Measurements from ENCODE around the gene RGMB.
A peak's percentile ranks its signal among the peaks of the same experiment; 100 is the strongest.

Gene RGMB

DNA sequence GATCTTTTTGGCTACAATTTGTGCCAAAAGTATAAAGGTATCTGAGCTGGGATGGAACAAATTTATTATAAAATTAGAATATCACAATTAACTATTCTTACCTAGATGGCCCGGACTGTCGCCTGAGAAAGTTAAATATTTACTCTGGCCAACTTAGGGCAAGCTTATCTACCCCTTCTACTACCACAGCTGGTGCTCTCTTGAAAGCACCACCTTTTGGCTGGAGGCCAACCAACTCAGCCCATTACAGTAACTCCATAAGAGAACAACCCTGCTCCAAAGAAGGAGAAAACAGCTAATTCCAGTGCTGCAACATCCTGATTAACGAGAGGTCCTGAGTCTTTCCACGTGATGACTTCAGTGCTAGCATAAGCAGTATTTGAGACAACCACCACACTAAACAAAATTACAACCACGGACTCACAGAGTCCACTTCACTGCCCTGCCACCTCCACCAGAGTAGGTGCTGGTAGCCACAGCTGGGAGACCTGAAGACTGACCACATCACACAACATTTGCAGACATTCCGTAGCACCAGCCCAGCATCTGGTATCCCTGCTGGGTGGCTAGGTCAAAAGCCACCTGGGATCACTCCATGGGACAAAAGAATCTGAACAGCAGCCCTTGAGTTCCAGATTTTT is 43.2 kb downstream of the RGMB start:
- DNase-seq (ENCODE audit: low spot score) (no peak), FAIRE-seq (no peak)

DNA sequence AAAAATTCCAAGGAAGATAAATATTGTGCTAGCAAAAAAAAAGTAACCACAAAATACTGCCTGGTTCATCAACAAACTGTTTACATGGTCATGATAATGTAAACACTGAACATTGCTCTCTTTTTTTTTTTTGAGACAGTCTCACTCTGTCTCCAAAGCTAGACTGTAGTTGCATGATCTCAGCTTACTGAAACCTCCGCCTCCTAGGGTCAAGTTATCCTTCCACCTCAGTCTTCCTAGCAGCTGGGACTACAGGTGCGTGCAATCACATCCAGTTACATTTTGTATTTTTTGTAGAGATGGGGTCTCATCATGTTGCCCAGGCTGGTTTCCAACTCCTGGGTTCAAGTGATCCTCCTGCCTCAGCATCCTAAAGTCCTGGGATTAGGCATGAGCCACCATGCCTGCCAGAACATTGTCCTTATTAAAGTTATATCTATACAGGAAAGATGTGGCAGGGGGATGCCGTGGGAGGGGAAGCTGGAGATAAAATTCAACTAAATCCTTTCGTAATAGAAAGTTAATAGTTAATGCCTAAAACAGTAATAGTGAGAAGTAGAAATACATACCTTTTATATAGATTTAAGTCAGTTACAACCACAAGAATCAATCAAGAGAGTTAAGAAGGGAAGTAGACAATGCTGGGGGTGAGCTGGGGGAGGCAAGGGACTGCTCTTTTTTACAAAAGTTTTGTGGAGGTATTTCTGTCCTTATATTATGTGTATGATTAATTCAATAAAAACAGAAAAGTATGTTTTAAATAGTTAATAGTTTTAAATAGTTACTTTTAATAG is 52.3 kb downstream of the RGMB start:
- DNase-seq (ENCODE audit: low spot score), result no peak
- FAIRE-seq, result no peak

DNA sequence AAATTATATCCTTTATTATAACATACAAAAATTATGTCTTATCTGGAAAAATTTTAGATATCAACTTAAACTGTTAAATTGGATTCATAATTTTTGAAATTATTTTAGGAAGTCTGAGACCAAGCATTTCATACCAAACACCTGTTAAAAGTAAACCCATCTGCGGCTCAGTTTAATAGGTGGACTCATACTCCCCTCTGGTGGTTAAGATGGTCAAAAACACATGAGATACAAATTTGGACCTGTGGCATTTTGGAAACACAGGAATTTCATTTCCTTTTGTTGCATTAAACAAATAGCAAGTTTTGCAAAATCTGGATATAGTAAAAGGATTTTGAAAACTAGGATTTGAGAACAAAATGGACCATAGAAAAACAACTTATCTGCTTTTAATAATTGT is 53.7 kb downstream of the RGMB start:
- peak; percentile 7 for DNase-seq (ENCODE audit: low spot score)
- peak; percentile 55 for FAIRE-seq

DNA sequence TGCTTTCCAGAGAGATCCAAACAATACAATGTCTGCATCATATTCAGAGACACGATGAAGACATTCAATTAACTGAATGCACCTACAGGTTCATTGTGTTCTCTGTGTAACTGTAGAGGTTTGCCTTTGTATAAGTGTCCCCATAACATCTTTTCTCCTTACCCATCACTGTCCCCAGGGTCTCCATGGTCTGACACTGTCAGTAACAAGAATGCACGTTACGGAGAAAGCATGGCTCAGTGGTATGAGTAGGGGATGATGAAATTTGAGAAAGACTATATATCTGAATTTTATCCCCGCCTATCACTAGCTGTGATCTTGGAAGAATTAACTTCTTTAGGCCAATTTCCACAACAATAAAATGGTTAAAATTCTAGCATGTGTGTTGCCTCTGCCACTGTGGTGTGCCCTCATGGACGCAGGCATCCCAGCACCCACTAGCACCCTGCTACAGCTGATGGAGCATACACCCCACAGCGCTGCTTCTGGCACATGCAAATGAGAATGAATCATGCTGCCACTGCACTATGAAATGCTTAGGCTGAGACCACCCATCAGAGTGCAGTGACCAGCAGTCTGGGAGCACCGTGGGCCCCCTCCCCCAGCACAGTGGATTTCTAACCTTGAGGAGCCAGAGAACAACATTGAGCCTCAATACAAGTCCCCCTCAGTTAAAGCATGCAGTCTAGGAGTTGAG is 54.3 kb downstream of the RGMB start:
- DNase-seq (ENCODE audit: low spot score) (no peak), FAIRE-seq (no peak)

DNA sequence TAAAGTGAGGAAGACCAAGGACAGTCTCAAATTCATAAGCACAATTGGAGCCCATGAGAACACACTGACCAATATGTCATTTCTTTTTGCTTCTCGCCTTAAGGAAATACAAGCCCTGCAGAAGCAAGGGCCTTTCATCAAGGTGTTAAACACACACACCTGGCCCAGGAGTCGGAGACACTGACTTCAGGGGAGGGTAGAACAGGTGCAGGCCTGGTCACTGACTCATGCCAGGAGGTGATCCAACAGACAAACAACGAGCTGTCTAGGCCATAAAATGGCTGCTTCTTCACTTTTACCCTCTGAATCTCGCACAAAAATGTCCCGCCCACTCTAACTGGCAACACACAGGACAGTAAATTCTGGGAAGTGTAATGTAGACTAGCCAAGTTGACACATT is 62.7 kb downstream of the RGMB start:
- FAIRE-seq (no peak), DNase-seq (ENCODE audit: low spot score) (no peak)

DNA sequence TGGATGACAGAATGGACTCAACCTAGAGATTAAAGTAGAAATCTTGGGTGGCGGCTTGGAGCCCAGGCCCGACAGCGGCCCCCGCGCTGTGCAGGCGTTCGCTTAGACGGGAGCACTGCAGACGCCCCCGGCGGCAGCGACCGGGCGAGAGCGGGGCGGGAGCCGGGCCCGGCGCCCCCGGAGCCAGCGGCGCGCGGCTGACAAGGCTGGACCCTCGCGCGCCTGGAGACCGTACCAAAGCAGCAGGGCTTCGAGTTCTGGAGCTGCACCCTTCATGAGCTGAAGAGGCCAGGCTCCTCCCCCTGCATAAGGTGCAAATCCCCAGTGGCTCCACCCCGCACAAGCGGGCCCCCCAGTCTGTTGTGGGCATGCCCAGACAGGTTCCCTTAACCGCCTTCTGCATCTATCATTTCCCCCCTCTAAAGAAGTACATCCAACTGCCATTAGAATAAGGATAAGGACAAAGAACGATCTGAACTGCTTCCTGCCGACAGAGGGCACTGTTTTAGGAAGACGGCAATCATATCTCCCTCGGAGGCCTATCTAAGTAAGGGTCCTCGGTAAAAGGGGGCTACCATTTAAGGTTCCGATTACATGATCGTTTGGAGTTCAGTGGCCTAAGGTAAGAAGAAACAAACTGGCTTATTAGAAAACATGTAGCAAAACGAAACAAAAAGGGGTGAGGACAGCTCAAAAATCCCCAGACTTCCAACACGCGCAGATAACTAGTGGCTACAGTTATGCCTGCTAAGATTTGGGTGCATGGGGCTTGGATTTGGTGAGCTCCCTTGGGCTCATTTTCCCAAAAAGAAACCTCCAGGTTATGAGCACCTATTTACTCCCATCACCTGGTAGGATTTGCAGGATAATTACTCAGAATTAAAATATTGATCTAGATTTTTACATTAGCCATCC is 66.3 kb downstream of the RGMB start:
- no peak for DNase-seq (ENCODE audit: low spot score)
- no peak for FAIRE-seq

DNA sequence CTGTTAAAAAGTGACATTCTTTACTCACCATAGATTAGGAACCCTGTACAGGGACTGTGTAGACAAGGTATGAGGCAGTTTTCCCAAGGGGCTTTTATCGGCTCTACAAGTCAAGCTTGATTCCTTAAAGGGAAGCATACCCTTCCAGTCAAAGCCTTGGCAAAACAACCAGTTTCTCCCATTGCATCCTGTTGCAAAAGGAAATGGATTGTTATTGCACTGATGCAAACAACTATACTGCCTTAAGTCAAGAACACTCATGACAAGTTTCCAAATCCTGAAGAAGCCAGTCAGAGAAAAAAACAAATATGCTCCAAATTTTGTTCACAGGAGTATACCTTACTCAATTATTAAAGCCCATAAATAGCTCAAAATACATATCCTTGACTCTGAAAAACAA is 67.5 kb downstream of the RGMB start:
- FAIRE-seq, result no peak
- no peak for DNase-seq (ENCODE audit: low spot score)

DNA sequence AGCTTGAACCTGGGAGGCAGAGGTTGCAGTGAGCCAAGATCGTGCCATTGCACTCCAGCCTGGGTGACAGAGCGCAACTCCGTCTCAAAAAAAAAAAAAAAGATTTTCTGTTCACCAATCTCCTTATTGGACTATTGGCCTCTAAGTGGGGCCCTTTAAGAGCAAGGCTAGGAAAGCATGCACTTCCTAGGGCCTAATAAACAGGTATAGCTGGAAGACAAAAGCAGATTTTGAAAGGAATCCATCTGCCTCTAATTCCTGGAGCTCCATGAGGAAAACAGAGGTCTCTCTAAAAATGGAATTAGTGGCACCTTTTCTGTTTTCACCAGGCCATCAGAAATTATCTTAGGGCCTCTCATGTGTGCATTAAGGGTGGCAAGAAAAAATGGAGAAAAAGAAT is 70.0 kb downstream of the RGMB start:
- no peak for FAIRE-seq
- no peak for DNase-seq (ENCODE audit: low spot score)

DNA sequence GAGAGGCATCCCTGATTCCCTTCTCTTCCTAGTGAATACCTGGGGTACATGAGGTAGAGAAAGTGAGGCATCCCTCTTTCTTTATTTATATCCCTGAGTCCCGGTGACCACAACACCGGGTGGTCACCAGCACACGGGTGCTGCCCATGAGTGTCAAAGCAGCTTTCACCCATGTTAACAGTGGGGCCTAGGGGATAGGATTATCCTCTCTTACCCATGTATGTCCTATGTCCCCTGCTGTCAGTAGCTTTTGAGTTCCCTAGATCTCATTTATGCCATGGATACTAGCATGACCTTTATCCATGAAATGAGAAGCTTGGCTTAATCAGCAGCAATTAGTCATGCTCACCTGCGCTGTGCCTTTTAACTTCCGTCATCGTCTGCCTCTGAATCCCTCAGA is 71.4 kb downstream of the RGMB start:
- no peak for DNase-seq (ENCODE audit: low spot score)
- FAIRE-seq, result no peak

DNA sequence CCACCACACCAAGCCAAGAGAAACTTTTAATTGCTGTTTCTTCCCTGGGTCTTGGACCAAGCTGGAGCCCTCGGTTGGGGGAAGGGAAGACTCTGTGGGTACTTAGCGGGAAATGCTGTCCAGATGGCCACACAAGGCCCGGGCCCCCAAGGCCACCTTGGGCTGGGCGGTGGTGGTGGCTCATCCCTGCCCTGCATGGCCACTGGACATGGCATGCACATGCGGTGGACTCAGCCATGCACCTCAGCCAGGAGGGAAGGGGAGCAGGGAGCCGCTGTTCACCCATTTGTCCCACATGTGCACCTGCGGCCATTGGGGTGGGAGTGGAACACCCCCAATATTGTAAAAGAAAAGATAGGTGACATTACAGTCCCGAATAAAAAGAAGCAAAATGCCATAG is 72.4 kb downstream of the RGMB start:
- no peak for FAIRE-seq
- no peak for DNase-seq (ENCODE audit: low spot score)

All from RCC 7860 (cell line).